GM12874 (cell line): ENCODE measurements around the gene DOCK1.

Experiments used
- TF ChIP-seq, protein P1 (sequence below): IDR thresholded peaks from 2 replicates; pipeline ENCODE4 v1.5.1; 2011; ENCODE audit warnings: low read depth, mild to moderate bottlenecking, control low read depth, low read length, moderate library complexity; ENCODE audit not compliant: insufficient read depth

Gene DOCK1

GRCh38 chr10:127398140-127398970 lies 493.1 kb downstream of the DOCK1 start:
- TF ChIP-seq, protein P1, sequence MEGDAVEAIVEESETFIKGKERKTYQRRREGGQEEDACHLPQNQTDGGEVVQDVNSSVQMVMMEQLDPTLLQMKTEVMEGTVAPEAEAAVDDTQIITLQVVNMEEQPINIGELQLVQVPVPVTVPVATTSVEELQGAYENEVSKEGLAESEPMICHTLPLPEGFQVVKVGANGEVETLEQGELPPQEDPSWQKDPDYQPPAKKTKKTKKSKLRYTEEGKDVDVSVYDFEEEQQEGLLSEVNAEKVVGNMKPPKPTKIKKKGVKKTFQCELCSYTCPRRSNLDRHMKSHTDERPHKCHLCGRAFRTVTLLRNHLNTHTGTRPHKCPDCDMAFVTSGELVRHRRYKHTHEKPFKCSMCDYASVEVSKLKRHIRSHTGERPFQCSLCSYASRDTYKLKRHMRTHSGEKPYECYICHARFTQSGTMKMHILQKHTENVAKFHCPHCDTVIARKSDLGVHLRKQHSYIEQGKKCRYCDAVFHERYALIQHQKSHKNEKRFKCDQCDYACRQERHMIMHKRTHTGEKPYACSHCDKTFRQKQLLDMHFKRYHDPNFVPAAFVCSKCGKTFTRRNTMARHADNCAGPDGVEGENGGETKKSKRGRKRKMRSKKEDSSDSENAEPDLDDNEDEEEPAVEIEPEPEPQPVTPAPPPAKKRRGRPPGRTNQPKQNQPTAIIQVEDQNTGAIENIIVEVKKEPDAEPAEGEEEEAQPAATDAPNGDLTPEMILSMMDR, result no peak

DNA sequence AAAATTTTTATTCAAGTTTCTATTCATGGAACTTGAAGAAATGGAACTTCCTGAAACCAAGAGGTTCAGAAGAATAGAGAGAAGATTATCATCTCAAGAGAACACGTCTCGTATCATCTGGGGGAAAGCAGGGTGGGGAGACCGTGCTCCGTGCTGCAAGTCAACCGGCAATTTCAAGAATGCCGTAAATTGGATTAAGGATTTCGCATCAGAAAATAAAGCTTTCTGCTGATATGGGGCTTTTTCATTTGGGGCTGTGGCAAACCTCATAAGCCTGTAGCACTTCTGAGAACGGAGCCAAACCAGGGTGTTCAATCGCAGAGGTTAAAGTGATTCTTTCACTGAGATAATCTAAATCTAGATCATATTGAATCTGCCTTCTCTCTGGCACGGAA lies 493.7 kb downstream of the DOCK1 start:
- TF ChIP-seq, protein P1, result no peak

DNA sequence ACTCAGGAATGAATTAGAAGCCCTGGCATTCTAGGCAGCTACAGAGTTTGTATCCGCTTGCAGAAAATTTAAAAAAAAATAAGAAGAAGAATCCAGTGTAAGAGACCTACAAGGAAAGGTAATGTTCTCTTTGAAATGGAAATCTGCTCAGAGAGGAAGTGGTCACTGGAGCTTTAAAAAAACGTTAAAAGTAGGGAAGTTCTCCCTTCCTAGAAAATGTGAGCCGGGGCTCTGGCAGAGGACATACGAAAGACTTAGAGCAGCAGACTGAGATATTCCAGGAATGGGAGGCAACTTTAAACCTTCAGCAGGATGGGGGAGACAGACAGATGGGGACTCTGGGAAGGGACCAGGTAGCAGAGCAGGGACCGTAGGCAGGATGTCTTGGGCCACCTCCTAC lies 494.4 kb downstream of the DOCK1 start:
- TF ChIP-seq, protein P1, result no peak

DNA sequence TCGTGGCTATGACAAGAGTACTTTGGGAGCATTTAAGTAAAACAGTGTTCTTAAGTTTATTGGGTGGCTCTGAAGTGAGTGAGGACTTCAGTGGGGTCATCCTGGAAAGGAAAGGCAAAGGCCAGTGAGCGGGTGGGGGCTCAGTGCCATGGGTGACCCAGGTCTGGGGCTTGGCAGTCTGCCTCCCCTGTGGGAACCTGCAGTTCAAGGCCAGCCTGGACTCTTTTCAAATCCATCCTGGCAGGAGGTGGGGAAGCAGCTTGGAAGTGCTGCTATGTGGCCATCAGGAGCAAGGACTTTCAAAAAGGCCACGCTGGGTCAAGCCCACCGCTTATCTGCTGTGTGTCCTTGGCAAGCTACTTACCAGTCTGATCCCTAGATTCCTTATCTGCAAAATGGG lies 495.0 kb downstream of the DOCK1 start:
- TF ChIP-seq, protein P1, result no peak

GRCh38 chr10:127402596-127403409 lies 497.6 kb downstream of the DOCK1 start:
- TF ChIP-seq, protein P1, result no peak

GRCh38 chr10:127405221-127405620 lies 500.0 kb downstream of the DOCK1 start:
- TF ChIP-seq, protein P1, result no peak

DNA sequence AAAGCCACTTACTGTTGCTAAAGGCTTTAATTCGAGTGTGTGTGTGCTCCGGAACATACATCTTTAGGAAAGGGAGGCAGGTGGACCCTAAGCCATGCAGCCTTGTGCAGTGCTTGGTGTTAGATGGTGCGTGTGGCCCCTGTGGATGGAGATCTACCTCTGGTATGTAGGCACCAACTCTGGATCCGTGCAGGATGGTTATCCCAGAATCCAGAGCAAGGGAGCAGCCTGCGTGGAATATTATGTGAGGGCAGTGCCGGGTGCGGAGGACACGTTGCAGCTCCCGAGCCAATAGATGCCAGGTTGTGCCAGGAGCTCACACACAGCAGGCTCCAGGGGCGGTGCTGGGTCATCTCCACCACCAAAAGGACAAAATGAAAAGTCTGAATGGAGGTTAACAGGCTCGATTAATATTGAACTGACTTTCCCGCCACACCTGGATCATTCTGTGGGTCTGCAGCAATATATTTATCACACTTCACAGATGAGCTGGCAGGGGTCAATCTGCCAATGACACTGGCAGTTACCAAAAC lies 500.9 kb downstream of the DOCK1 start:
- TF ChIP-seq, protein P1, result no peak
